Measurements from ENCODE around the gene CFAP46. TPM values are rescaled to one million over a fixed set of nuclear protein-coding genes. Genes with fewer than 3 reads are reported as not detected.

The CFAP46 gene
- total and polyA plus RNA-seq, 4 donors, result 0.33 to 0.59 (median 0.42) TPM

DNA sequence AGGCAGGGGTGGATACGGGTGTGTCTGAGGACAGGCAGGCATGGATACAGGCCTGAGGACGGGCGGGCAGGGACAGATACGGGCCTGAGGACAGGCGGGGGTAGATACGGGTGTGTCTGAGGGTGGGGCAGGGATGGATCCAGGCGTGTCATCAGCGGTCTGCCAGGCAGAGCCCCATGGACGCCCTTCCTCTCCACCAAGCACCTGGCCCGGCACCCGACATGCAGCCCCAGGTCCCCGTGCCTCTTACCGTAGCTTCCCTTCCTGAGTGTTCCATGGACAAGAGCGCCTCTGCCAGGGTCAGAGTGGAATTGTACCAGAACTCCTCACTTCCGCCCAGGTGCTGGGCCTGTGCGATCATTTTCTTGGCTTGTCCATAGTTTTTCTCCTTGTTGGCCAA lies 81.8 kb downstream of the CFAP46 start:
- Histone ChIP-seq H3K36me3 (ENCODE audit: control insufficient read depth in 4 of 4, insufficient read depth in 3 of 4, low read depth in 1 of 4, low read length in 3 of 4) (no peaks in the 10 kb centered on the region), H3K4me3 (ENCODE audit: low read depth in 1 of 3, low read length in 3 of 3) (no peak overlapping the region), H3K27ac (ENCODE audit: low read depth in 1 of 2, low read length in 2 of 2) (no peak overlapping the region), H3K27me3 (ENCODE audit: control insufficient read depth in 4 of 4, insufficient read depth in 4 of 4, low read length in 3 of 4) (peaks cover 0 to 2% (median under 1%) of the 10 kb centered on the region in 4 donors), H3K9ac (ENCODE audit: low read depth in 1 of 2, low read length in 2 of 2) (no peak overlapping the region), H3K9me3 (ENCODE audit: control insufficient read depth in 4 of 4, low read length in 3 of 4) (peaks cover 0 to 2% (median under 1%) of the 10 kb centered on the region in 4 donors), H3K4me1 (ENCODE audit: control insufficient read depth in 4 of 4, insufficient read depth in 4 of 4, low read length in 3 of 4) (peaks cover 0 to 3% (median 0%) of the 10 kb centered on the region in 4 donors)
- DNase-seq (ENCODE audit: low spot score), result no peak
- 84% methylated on average over 16 of the region's 16 CpGs for WGBS
- TF ChIP-seq RAD21 (IDR thresholded peaks at IDR 0.05) (no peak), FOXA2 (IDR thresholded peaks at IDR 0.05) (no peak), FOXA1 (IDR thresholded peaks at IDR 0.05) (no peak), TAF1 (conservative IDR thresholded peaks at IDR 0.05) (no peak), SP1 (IDR thresholded peaks at IDR 0.05) (no peak), YY1 (IDR thresholded peaks at IDR 0.05) (no peak)
- TF ChIP-seq, protein P1, sequence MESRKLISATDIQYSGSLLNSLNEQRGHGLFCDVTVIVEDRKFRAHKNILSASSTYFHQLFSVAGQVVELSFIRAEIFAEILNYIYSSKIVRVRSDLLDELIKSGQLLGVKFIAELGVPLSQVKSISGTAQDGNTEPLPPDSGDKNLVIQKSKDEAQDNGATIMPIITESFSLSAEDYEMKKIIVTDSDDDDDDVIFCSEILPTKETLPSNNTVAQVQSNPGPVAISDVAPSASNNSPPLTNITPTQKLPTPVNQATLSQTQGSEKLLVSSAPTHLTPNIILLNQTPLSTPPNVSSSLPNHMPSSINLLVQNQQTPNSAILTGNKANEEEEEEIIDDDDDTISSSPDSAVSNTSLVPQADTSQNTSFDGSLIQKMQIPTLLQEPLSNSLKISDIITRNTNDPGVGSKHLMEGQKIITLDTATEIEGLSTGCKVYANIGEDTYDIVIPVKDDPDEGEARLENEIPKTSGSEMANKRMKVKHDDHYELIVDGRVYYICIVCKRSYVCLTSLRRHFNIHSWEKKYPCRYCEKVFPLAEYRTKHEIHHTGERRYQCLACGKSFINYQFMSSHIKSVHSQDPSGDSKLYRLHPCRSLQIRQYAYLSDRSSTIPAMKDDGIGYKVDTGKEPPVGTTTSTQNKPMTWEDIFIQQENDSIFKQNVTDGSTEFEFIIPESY (IDR thresholded peaks at IDR 0.05), result no peak
- TF ChIP-seq, protein P2, sequence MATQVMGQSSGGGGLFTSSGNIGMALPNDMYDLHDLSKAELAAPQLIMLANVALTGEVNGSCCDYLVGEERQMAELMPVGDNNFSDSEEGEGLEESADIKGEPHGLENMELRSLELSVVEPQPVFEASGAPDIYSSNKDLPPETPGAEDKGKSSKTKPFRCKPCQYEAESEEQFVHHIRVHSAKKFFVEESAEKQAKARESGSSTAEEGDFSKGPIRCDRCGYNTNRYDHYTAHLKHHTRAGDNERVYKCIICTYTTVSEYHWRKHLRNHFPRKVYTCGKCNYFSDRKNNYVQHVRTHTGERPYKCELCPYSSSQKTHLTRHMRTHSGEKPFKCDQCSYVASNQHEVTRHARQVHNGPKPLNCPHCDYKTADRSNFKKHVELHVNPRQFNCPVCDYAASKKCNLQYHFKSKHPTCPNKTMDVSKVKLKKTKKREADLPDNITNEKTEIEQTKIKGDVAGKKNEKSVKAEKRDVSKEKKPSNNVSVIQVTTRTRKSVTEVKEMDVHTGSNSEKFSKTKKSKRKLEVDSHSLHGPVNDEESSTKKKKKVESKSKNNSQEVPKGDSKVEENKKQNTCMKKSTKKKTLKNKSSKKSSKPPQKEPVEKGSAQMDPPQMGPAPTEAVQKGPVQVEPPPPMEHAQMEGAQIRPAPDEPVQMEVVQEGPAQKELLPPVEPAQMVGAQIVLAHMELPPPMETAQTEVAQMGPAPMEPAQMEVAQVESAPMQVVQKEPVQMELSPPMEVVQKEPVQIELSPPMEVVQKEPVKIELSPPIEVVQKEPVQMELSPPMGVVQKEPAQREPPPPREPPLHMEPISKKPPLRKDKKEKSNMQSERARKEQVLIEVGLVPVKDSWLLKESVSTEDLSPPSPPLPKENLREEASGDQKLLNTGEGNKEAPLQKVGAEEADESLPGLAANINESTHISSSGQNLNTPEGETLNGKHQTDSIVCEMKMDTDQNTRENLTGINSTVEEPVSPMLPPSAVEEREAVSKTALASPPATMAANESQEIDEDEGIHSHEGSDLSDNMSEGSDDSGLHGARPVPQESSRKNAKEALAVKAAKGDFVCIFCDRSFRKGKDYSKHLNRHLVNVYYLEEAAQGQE (IDR thresholded peaks at IDR 0.05), result no peak
- TF ChIP-seq, protein P3, sequence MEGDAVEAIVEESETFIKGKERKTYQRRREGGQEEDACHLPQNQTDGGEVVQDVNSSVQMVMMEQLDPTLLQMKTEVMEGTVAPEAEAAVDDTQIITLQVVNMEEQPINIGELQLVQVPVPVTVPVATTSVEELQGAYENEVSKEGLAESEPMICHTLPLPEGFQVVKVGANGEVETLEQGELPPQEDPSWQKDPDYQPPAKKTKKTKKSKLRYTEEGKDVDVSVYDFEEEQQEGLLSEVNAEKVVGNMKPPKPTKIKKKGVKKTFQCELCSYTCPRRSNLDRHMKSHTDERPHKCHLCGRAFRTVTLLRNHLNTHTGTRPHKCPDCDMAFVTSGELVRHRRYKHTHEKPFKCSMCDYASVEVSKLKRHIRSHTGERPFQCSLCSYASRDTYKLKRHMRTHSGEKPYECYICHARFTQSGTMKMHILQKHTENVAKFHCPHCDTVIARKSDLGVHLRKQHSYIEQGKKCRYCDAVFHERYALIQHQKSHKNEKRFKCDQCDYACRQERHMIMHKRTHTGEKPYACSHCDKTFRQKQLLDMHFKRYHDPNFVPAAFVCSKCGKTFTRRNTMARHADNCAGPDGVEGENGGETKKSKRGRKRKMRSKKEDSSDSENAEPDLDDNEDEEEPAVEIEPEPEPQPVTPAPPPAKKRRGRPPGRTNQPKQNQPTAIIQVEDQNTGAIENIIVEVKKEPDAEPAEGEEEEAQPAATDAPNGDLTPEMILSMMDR (IDR thresholded peaks at IDR 0.05; ENCODE audit: low read depth, low read length, missing input control), result no peak

- no peak overlapping the region for H3K9ac ChIP-seq (ENCODE audit: low read depth in 1 of 2, low read length in 2 of 2)
- H3K4me1 ChIP-seq (ENCODE audit: control insufficient read depth in 4 of 4, insufficient read depth in 4 of 4, low read length in 3 of 4), result peaks cover 0 to 3% (median 0%) of the 10 kb centered on the region in 4 donors
- no peak for TF ChIP-seq YY1 (IDR thresholded peaks at IDR 0.05)
- no peak for TF ChIP-seq FOXA1 (IDR thresholded peaks at IDR 0.05)
- peaks cover 0 to 2% (median under 1%) of the 10 kb centered on the region in 4 donors for H3K27me3 ChIP-seq (ENCODE audit: control insufficient read depth in 4 of 4, insufficient read depth in 4 of 4, low read length in 3 of 4)
- H3K4me3 ChIP-seq (ENCODE audit: low read depth in 1 of 3, low read length in 3 of 3), result no peak overlapping the region
- no peak overlapping the region for H3K27ac ChIP-seq (ENCODE audit: low read depth in 1 of 2, low read length in 2 of 2)
- no peaks in the 10 kb centered on the region for H3K36me3 ChIP-seq (ENCODE audit: control insufficient read depth in 4 of 4, insufficient read depth in 3 of 4, low read depth in 1 of 4, low read length in 3 of 4)
- no peak for DNase-seq (ENCODE audit: low spot score)
- H3K9me3 ChIP-seq (ENCODE audit: control insufficient read depth in 4 of 4, low read length in 3 of 4), result peaks cover 0 to 2% (median under 1%) of the 10 kb centered on the region in 4 donors
- 92% methylated on average over 32 of the region's 32 CpGs for WGBS
Observed at GRCh38 chr10:132859084-132859855, 83.1 kb downstream of the CFAP46 start.

Measured in liver (tissue), 9 donors.